Activated CD8-positive, alpha-beta memory T cell treated with anti-CD3 and anti-CD28 coated beads for 36 hours (primary cell): ENCODE results near the gene TNRC6C. TPM values are rescaled to one million over a fixed set of nuclear protein-coding genes. Genes with fewer than 3 reads are reported as not detected.

Experiments used
- CTCF ChIA-PET: fragments of 350-600 bp; sonication (Branson Sonifier 250); formaldehyde crosslinking; loops from one replicate; lab custom pipeline; 2021; ENCODE audit warnings: antibody characterized with exemption; lab: Charles Lee
- POLR2A ChIA-PET: fragments of 350-600 bp; sonication (Branson Sonifier 250); formaldehyde crosslinking; loops from one replicate; lab custom pipeline; 2021; ENCODE audit warnings: antibody characterized with exemption; lab: Charles Lee
- total RNA-seq, 2 experiments: library from RNA; stranded (reverse); gene quantifications; one replicate each; pipeline ENCODE4 v1.2.3, GENCODE V29; 2021

TNRC6C gene
- total RNA-seq, 2 experiments from 2014 or later: 17.9 to 21.0 TPM

DNA sequence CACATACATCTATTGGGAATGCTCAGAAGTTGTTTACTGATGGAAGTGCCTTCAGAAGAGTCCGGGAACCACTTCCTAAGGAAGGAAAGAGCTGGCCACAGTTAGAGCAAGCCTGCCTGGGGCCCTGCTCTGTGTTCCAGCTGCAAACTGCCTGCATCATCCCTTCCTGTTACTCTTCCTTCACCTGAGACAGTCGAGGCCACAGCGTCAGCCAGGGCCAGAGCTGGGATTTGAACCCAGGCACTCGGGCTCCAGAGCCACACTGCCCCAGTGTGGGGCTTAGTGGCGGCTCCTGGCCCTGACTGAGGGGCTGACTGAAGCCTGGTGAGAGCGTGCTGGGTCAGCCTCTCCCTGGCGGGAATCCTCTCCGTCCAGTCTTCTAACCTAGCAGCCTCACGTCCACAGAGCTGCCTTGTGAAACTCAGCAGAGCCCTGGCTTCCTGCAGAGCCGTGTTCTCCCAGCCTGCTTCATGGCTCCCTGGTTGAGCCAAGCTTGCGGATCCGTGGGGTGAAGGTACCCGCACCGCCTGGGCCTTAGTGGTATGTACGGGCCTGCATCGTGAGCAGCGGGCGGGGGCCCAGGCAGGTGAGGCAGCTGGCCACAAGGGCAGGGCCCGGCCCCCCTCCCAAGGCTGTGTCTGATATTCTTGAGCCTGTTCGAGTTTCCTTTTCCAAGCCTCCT is 183.1 kb downstream of the TNRC6C start:
- POLR2A ChIA-PET: interaction anchor here (1.0 to 2.0 kb wide), 3 partner anchors 14 to 20 kb away, joined by 3 to 7 read pairs (median 4); no protein-coding TSS in a partner anchor
- CTCF ChIA-PET: interaction anchor here (0.6 to 2.9 kb wide), 3 partner anchors 12 to 46 kb away, joined by 3 to 14 read pairs (median 4); partner anchors contain the start of genes AFMID and TK1

DNA sequence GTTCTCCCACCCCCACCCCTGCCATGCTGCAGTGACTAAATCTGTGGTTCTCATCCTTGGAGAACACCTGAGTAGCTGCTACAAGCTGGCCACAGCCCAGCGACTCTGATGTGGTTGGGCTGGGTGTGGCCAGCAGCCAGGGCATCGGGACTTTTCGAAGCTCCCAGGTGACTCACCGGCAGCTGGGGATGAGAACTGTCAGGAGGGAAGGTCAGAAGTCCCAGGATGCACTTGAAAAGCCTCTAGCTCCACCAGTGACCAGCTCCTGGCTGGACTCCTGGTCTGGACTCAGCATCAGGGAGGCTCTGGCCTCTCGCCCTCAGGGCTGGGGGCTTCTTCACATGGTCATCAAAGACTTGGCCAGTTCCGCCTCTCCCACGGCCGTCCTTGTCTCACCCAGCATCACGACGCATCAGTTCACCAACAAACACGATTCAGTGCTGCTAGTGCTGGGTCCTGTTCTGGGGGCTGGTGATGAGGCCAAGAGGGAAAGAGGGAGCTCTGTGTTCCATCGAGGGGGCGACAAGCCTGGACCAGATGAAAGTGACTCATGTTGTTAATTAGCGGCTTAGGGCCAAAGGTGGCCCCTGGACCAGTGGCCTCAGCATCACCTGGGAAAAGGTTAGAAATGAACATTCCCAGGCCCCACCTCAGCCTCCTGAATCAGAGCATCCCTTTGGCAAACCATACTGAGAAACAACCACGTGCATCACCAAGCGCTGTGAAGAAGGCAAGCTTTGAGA is 183.8 kb downstream of the TNRC6C start:
- ChIA-PET POLR2A (interaction anchor here (0.7 to 1.4 kb wide), 3 partner anchors 8 to 20 kb away, joined by 3 to 10 read pairs (median 4); no protein-coding TSS in a partner anchor), CTCF (interaction anchor here (0.6 to 2.9 kb wide), 3 partner anchors 11 to 45 kb away, joined by 3 to 14 read pairs (median 4); partner anchors contain the start of genes AFMID and TK1)

DNA sequence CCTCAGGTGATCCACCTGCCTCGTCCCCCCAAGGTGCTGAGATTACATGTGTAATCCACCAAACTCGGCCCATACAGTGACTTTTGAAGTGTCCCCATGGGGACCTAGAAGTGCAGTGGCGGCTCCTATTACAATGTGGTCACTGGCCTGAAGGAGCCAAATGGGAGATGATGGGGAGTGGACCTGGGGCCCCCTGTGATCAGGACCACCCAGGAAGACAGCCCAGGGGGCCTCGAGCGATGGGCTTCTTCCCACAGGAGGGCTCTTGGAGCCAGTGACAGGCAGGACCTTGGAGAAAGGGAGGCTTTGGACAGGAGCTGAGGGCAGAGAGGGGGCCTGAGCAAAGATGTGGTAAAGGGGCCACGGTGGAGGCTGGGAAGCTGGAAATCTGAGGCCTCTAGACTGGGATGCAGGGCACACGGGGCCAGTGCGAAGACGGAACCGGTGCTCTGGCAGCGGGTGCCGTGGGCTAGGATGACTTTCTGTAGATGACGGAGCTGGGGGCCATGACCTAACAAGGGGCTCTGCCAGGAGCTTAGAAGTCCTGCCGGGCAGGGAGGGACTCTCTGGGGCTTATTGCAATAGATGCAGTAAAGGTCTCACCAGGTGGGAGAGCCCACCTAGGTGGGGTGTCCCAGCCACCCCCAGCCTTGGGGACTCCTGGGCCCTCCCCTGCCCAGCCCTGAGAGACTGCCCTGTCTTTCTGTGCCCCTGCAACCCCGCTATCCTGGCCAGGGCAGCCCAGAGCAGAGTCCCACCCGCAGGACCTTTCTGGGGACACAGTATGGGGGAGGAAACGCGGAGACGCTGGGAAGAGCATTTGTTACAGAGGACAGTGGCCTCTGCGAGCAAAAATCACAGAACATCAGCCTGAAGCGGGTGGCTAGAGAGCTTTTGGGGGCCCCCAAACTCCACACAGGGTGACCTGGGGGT is 185.0 kb downstream of the TNRC6C start:
- ChIA-PET POLR2A (interaction anchor here (0.9 to 1.4 kb wide), 3 partner anchors 19 to 38 kb away, joined by 3 to 8 read pairs (median 4); no protein-coding TSS in a partner anchor), CTCF (interaction anchor here (1.2 to 1.7 kb wide), 4 partner anchors 8 to 108 kb away, joined by 3 to 7 read pairs (median 4); no protein-coding TSS in a partner anchor)

DNA sequence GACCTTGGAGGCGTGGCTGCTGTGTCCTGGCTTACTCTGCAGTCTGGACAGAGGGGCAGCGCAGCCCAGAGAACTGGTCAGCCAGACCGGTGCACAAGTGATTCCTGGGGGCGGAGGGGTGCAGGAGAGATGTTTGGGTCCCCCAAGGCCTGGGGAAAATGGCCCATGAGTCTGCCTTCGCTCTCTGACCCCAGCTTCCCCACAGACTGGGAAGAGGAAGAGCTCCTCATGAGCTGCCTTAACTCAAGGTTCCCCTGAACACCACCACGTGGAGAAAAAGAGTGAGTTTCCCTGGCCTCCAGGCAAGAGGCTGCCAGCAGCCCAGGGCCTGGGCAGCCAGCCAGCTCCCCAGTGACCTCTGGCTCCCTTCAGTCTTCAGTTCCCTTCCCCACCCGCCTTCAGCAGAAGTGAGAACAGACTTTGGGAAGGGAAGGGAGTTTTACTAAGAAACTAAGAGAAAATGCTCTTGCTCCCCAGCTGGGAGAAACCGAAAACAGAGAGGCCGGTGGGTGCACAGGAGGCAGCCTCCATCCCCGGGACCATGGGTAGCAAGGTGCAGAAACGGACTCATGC is 185.7 kb downstream of the TNRC6C start:
- ChIA-PET POLR2A (interaction anchor here (1.1 kb wide), 1 partner anchor 39 kb away, joined by 8 read pairs; no protein-coding TSS in a partner anchor), CTCF (interaction anchor here (0.8 to 1.7 kb wide), 6 partner anchors 9 to 107 kb away, joined by 3 to 7 read pairs (median 3); no protein-coding TSS in a partner anchor)

DNA sequence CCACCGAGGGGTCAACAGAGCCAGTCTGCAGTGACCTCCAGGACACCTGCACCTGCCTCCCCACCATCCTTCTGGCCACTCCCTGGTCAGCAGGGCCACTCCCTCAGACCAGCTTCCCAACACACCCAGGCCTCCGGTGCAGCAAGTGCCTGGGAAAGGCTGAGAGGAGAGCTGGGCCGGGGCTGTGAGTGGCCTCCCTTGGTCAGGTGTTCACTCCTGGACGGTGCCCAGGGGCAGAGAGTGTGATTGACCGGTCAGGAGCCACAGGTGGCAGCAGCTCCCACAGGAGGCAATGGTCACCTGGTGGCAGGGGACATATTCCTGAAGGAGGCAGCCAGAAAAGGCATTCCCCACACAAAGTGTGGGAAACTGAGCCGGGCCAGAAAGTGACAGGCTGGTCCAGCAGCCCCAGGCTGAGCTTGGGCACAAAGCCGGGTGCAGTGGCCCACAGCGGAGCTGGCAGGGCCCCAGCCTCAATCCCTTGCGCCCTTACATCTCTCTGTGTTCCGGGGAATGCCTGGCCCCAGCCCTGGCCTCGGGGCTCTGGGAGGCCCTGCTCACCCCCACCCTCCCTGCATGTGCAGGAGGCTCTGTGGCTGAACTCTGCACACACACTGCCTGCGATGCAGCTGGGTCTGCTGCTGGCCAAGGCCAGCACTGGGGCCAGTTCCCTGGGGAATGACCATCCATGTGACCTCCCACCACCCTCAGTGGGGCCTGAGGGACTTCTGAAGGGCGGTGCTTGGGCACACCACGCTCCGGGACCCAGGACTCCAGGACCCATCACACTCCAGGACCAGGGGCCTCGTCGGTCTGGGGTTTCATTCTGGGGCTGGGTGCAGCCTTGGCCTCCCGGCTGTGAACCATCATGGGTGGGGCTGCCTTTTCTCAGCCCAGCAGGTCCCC is 186.5 kb downstream of the TNRC6C start:
- POLR2A ChIA-PET: no interaction called here

DNA sequence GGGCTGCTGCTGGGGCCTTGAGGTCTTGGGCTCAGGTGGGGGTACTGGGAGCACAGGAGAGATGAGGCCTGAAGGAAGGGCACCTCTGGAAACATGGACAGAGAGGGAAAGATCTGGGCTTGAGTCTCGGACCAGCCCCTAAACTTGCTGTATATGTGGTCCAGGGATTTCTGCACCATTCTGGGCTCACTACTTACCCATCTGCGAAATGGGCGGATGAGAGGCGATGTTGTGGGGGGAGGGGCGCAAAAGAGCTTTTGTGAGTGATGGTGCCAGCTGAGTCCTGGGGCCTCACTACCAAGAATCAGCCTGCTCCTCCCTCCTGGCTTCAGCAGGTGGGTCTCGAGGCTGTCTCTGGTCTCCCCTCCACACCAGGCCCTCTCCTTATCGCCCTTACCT is 188.0 kb downstream of the TNRC6C start:
- POLR2A ChIA-PET: no interaction called here
- CTCF ChIA-PET: interaction anchor here (1.0 kb wide), 1 partner anchor 9 kb away, joined by 3 read pairs; no protein-coding TSS in a partner anchor

More for the DNA sequence above, 186.5 kb downstream of the TNRC6C start:
- CTCF ChIA-PET: interaction anchor here (0.8 to 1.7 kb wide), 6 partner anchors 18 to 106 kb away, joined by 3 to 7 read pairs (median 3); no protein-coding TSS in a partner anchor

DNA sequence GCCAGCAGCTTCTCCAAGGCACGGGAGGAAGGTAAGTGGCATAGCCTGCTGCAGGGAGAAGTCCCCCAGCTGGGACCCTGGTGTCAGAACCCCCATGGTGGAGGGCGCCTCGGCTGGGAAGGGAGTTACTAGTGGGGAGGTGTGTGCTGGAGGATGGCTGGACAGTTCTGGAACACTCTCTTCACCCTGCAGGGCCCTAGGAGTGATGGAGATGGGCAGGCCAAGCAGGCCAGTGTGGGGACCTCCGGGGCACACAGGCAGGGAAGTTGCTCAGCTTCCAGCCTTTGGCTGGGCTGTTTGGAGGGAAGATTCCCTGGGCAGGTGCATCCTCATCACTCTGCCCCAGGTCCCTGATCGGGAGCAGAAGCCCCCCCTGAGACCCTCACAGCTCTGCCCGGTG is 188.4 kb downstream of the TNRC6C start:
- POLR2A ChIA-PET: no interaction called here
- CTCF ChIA-PET: interaction anchor here (1.0 kb wide), 1 partner anchor 9 kb away, joined by 3 read pairs; no protein-coding TSS in a partner anchor

DNA sequence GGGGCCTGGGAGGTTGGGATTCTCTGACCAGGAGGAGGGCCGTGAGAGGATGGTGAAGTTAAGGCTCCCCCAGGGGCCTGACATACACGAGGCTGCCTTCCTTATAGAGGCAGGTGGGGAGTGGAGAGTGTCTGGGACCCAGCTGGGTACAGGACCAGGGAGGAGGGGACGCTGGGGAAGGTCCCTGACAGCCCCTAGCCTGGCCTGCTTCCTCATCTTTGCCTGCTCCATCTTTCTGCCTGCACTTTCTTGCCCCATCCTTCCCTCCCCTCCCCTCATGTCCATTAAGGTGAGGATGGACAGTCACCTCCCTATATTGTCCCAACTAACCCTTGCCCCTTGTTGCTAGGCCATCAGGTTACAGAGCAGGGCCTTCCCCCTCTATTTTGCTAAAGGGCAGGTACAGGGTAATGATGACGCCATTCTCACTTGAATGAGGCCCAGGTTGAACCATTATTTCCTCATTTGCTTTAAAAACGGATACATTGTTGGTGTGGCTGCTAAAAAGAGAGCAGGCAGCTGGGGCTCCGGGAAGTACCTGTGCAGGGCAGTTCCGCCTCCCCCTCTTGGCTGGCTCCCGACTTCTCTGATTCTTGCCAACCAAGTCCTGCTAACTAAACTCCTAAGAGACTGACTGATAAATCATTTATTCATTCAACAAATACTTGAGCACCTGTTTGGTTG is 189.0 kb downstream of the TNRC6C start:
- CTCF ChIA-PET: interaction anchor here (1.0 to 1.1 kb wide), 2 partner anchors 10 kb away, joined by 3 to 4 read pairs; no protein-coding TSS in a partner anchor
- POLR2A ChIA-PET: no interaction called here

DNA sequence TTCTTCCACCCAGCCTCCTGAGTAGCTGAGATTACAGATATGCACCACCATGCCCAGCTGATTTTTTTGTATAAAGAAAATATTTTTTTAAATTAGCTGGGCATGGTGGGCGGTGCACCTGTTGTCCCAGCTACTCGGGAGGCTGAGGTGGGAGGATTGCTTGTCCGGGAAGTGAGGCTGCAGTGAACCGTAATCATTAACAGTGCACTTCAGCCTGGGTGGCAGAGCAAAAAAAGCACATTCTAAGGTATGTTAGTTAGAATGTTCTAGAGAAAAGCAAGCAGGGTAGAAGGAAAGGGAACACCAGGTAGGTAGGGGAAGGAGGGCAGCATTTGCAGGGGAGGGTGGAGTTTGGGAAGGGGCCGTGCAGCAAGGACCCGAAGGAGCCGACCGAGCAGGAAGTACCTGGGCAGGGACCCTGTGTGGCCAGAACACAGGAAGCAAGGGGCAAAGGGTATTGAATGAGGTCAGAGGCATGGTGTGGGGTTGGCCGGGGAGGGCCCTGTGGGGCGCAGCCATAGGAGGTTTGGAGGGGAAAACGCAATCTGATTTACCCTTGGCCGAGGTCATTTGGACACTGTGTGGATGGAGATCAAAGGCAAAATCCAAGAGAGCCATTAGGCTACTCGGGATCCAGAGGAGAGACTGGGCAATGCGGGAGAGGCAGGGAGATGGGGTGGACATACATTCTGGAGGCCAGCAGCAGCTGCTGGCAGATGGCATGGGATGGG is 189.9 kb downstream of the TNRC6C start:
- CTCF ChIA-PET: interaction anchor here (1.1 to 1.3 kb wide), 3 partner anchors 11 to 36 kb away, joined by 4 to 5 read pairs (median 4); no protein-coding TSS in a partner anchor
- POLR2A ChIA-PET: no interaction called here

DNA sequence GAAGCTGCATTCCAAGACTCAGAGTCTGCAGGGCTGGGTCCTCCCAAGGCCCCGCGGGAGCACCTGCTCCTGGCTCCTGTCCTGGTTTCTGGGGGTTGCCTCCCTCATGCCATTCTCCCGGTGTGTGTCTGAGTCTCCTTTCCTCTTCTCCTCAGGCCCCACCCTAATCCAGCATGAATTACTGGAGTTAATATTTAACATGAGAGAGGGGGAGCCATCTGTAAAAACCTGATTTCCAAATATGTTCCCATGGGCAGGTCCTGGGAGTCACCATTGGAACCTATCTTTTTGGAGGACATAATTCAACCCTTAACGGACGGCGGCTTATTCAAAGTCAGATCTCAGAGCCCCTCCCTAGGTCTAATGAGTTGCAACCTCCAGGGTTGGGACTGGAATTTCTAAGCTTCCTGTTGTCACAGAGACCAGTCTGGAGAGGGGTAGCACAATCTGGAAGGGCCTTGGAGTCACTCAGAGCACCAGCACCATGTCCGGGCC is 193.1 kb downstream of the TNRC6C start:
- ChIA-PET POLR2A (no interaction called here), CTCF (interaction anchor here (0.6 to 1.0 kb wide), 3 partner anchors 32 to 129 kb away, joined by 3 read pairs; no protein-coding TSS in a partner anchor)

DNA sequence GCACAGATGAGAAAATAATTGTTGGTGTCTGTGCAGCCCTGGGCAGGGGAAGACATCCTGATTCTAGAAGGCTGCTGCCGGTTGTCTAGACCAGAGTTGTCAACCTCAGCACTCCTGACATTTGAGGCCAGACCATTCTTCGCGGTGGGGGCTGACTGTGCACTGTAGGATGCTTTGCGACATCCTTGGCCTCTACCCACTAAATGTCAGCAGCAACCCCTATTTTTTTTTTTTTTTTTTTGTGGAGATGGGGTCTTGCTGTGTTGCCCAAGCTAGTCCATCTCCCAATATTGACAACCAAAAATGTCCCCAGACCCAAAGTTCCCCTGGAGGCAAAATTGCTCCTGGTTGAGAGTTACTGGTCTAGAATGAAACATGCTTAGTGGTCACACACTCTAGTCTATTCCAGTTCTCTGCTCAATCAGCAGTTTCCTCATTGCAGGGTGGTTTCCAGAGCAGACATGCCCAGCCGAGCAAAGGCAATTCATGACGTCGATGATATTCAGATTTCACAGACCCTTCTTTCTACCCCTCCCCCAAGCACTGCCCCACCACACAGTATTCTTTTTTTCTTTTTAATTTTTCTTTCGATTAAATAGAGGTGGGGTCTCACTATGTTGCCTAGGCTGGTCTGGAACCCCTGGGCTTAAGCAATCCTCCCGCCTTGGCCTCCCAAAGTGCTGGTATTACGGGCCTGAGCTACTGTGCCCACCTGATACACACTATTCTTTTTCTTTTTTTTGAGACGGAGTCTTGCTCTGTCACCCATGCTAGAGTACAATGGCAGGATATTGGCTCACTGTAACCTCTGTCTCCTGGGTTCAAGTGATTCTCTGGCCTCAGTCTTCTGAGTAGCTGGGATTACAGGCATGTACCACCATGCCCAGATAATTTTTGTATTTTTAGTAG is 196.7 kb downstream of the TNRC6C start:
- POLR2A ChIA-PET: no interaction called here
- CTCF ChIA-PET: interaction anchor here (0.6 to 0.7 kb wide), 2 partner anchors 18 to 283 kb away, joined by 3 to 4 read pairs; no protein-coding TSS in a partner anchor
